SK-N-SH (cell line): ENCODE data around the gene SLC25A25. TPM values are rescaled to one million over a fixed set of nuclear protein-coding genes. Genes with fewer than 3 reads are reported as not detected.

Source experiments
- CTCF ChIA-PET: fragments of 300-600, 350-600 bp; formaldehyde crosslinking; extraction: SDS; loops from one replicate; lab custom pipeline; 2021; lab: Yijun Ruan, JAX
- POLR2A ChIA-PET: fragments of 350-600 bp; sonication (Branson Sonifier 250); formaldehyde crosslinking; extraction: SDS; loops from one replicate; lab custom pipeline; 2020; ENCODE audit warnings: antibody characterized with exemption, inconsistent platforms; lab: Yijun Ruan, JAX
- DNase-seq: peaks from one replicate; pipeline ENCODE4 v3.0.0; 2012
- H2AFZ ChIP-seq: fragments of 200-600 bp; sonication (generic); 2 replicates; pipeline ENCODE4 v1.8.1; 2016; ENCODE audit warnings: antibody characterized with exemption, mild to moderate bottlenecking, low read depth
- H3F3A ChIP-seq: fragments of 200-600 bp; sonication (generic); replicated peaks from 2 replicates; pipeline ENCODE3; 2016; ENCODE audit warnings: antibody characterized with exemption, mild to moderate bottlenecking; ENCODE audit not compliant: insufficient read depth
- H3K27ac ChIP-seq, 2 experiments: fragments of 200-500 bp in 1 of 2; fragments of 200-600 bp in 1 of 2; sonication (Bioruptor generic) in 1 of 2; sonication (generic), shearing (Covaris generic) in 1 of 2; 2 replicates each; pipeline versions ENCODE4 v1.5.1 to v1.6.1; 2014 to 2016; ENCODE audit warnings: low read depth in 2 of 2, inconsistent platforms in 1 of 2, low read length in 1 of 2, mild to moderate bottlenecking in 1 of 2, mixed read lengths in 1 of 2
- H3K27me3 ChIP-seq: fragments of 200-600 bp; sonication (generic), shearing (Covaris generic); 2 replicates; pipeline ENCODE4 v1.6.1; 2016; ENCODE audit warnings: mixed run types; ENCODE audit not compliant: insufficient read depth
- H3K36me3 ChIP-seq, 2 experiments: fragments of 200-500 bp in 1 of 2; fragments of 200-600 bp in 1 of 2; sonication (Bioruptor generic) in 1 of 2; sonication (generic) in 1 of 2; replicated peaks in 1 of 2; 2 replicates each; pipeline versions ENCODE3 to v1.5.1; 2014 to 2016; ENCODE audit warnings: low read length in 1 of 2, mild to moderate bottlenecking in 1 of 2; ENCODE audit not compliant: insufficient read depth in 2 of 2, control insufficient read depth in 1 of 2
- H3K4me1 ChIP-seq, 2 experiments: fragments of 200-500 bp in 1 of 2; fragments of 200-600 bp in 1 of 2; sonication (Bioruptor generic) in 1 of 2; sonication (generic), shearing (Covaris generic) in 1 of 2; 2 replicates each; pipeline versions ENCODE4 v1.5.1 to v1.6.1; 2014 to 2016; ENCODE audit warnings: low read depth in 1 of 2, low read length in 1 of 2, mixed run types in 1 of 2; ENCODE audit not compliant: insufficient read depth in 2 of 2, control insufficient read depth in 1 of 2
- H3K4me2 ChIP-seq: fragments of 200-600 bp; sonication (generic), shearing (Covaris generic); 2 replicates; pipeline ENCODE4 v1.6.1; 2017; ENCODE audit warnings: mixed run types
- H3K4me3 ChIP-seq, 2 experiments: fragments of 200-500 bp in 1 of 2; fragments of 200-600 bp in 1 of 2; sonication (Bioruptor generic) in 1 of 2; sonication (generic), shearing (Covaris generic) in 1 of 2; 2 replicates each; pipeline versions ENCODE4 v1.5.1 to v1.8.1; 2014 to 2016; ENCODE audit warnings: low read depth in 2 of 2, inconsistent platforms in 1 of 2, low read length in 1 of 2, mild to moderate bottlenecking in 1 of 2, mixed read lengths in 1 of 2, moderate library complexity in 1 of 2
- H3K79me2 ChIP-seq: fragments of 200-600 bp; sonication (generic); 2 replicates; pipeline ENCODE4 v1.8.1; 2017; ENCODE audit warnings: mild to moderate bottlenecking; ENCODE audit not compliant: insufficient read depth
- H3K9ac ChIP-seq: fragments of 200-600 bp; sonication (generic); 2 replicates; pipeline ENCODE4 v1.6.1; 2017; ENCODE audit warnings: mixed run types
- H3K9me2 ChIP-seq: fragments of 200-600 bp; sonication (generic); 2 replicates; pipeline ENCODE4 v1.6.1; 2017; ENCODE audit warnings: mixed run types
- H3K9me3 ChIP-seq: fragments of 200-600 bp; sonication (generic); 2 replicates; pipeline ENCODE4 v1.6.1; 2017; ENCODE audit warnings: mixed run types, mild to moderate bottlenecking, moderate library complexity
- H4K20me1 ChIP-seq: fragments of 200-600 bp; sonication (generic); 2 replicates; pipeline ENCODE4 v1.6.1; 2017; ENCODE audit warnings: mild to moderate bottlenecking, mixed run types; ENCODE audit not compliant: insufficient read depth
- CHD2 ChIP-seq: fragments of 150-350 bp; IDR thresholded peaks from 2 replicates; pipeline ENCODE4 v1.6.1; 2018; ENCODE audit warnings: low read length; ENCODE audit not compliant: partially characterized antibody
- EP300 ChIP-seq, 2 experiments: IDR thresholded peaks; 2 replicates each; pipeline versions ENCODE4 v1.4.0 to v1.6.1; 2012; ENCODE audit warnings: borderline replicate concordance in 1 of 2, low read depth in 1 of 2, low read length in 1 of 2
- EZH2phosphoT487 ChIP-seq: fragments of 200-600 bp; sonication (generic); IDR thresholded peaks from 2 replicates; pipeline ENCODE4 v1.6.1; 2017; ENCODE audit warnings: low read depth, mixed run types, mild to moderate bottlenecking, antibody characterized with exemption, moderate library complexity, borderline replicate concordance
- FOSL2 ChIP-seq: IDR thresholded peaks from 2 replicates; pipeline ENCODE4 v1.4.0; 2012; ENCODE audit warnings: low read depth, mild to moderate bottlenecking, moderate library complexity, borderline replicate concordance
- FOXM1 ChIP-seq: IDR thresholded peaks from 2 replicates; pipeline ENCODE4 v1.4.0; 2012; ENCODE audit warnings: low read depth, mild to moderate bottlenecking
- MEF2A ChIP-seq: IDR thresholded peaks from 2 replicates; pipeline ENCODE4 v1.4.0; 2012; ENCODE audit warnings: low read depth, borderline replicate concordance
- NRF1 ChIP-seq: IDR thresholded peaks from 2 replicates; pipeline ENCODE4 v1.6.1; 2012; ENCODE audit warnings: low read depth, mild to moderate bottlenecking, low read length
- RAD21 ChIP-seq: IDR thresholded peaks from 2 replicates; pipeline ENCODE4 v1.6.1; 2012; ENCODE audit warnings: mild to moderate bottlenecking, low read length
- RCOR1 ChIP-seq: fragments of 150-350 bp; IDR thresholded peaks from 2 replicates; pipeline ENCODE4 v1.6.1; 2017; ENCODE audit warnings: antibody characterized with exemption, low read length
- RFX5 ChIP-seq: IDR thresholded peaks from 2 replicates; pipeline ENCODE4 v1.6.1; 2012; ENCODE audit warnings: mild to moderate bottlenecking, improper control_type of control experiment, low read length
- RXRA ChIP-seq: IDR thresholded peaks from 2 replicates; pipeline ENCODE4 v1.4.0; 2012; ENCODE audit warnings: low read depth, mild to moderate bottlenecking, borderline replicate concordance
- SMC3 ChIP-seq: IDR thresholded peaks from 2 replicates; pipeline ENCODE4 v1.6.1; 2012; ENCODE audit warnings: low read depth, low read length, improper control_type of control experiment
- TCF12 ChIP-seq: IDR thresholded peaks from 2 replicates; pipeline ENCODE4 v1.4.0; 2012
- TEAD4 ChIP-seq: IDR thresholded peaks from 2 replicates; pipeline ENCODE4 v1.4.0; 2012; ENCODE audit warnings: mild to moderate bottlenecking, borderline replicate concordance; ENCODE audit not compliant: insufficient read depth
- YY1 ChIP-seq: IDR thresholded peaks from 2 replicates; pipeline ENCODE4 v1.4.0; 2012; ENCODE audit warnings: low read depth, mild to moderate bottlenecking
- WGBS: methylation state at CpG from one replicate; pipeline ENCODE4 v1.1.6; 2017; ENCODE audit warnings: low lambda C conversion rate; 5-methylcytosine and 5-hydroxymethylcytosine counted together
- polyA plus RNA-seq, 3 experiments: library from polyadenylated mRNA; depleted of rRNA; stranded (reverse); fragments of >200 nt; gene quantifications; 2 replicates each; pipeline ENCODE4 v1.2.3, GENCODE V29; 2012
- TF ChIP-seq, protein P1 (sequence below): fragments of 150-350 bp; IDR thresholded peaks from 2 replicates; pipeline ENCODE4 v1.6.1; 2017; ENCODE audit warnings: antibody characterized with exemption, low read length, low read depth, borderline replicate concordance
- TF ChIP-seq, protein P2 (sequence below): IDR thresholded peaks from 2 replicates; pipeline ENCODE4 v1.4.0; 2012; ENCODE audit warnings: low read depth, borderline replicate concordance
- TF ChIP-seq, protein P3 (sequence below): IDR thresholded peaks from 2 replicates; pipeline ENCODE4 v1.6.1; 2012; ENCODE audit warnings: mild to moderate bottlenecking, low read depth, low read length, moderate library complexity
- TF ChIP-seq, protein P4 (sequence below): IDR thresholded peaks from 2 replicates; pipeline ENCODE4; 2012
- TF ChIP-seq, protein P5 (sequence below): IDR thresholded peaks from 2 replicates; pipeline ENCODE4 v1.4.0; 2012; ENCODE audit warnings: low read depth

The SLC25A25 gene
- polyA plus RNA-seq, 1 of the 3 experiments (the other 2 are of a cell fraction) = 12.1 TPM

DNA sequence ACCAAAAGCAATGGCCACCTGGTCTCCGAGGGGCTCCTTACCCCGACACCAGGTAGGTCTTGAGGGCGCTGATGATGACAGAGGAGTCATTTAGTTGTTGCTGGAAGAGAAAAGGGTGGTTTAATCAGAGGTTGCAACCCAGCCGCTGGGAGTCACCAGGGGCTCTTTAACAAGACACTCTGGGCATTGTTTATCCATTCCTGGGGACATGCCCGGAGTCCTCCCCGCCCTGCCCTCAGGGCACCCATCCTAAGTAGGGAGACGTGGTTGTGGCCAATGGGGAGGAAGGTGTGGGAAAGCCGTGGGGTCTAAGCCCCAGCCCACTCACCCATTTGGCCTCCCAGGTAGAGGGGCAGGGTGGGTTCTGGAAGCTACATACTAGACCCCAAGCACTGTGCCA, 56.4 kb downstream of the SLC25A25 start:
- Histone ChIP-seq H3K9ac (no peak overlapping the region), H3K9me2 (no peaks in the 10 kb centered on the region), H3K9me3 (no peaks in the 10 kb centered on the region), H3K4me1 (peaks cover 0 to 22% of the 10 kb centered on the region in 2 experiments; a peak in 1 of 4 replicates), H3K27me3 (no peaks in the 10 kb centered on the region), H3K4me3 (no peak overlapping the region), H3K4me2 (no peak overlapping the region), H4K20me1 (peaks cover 14% of the 10 kb centered on the region; the same call in 1 of the 2 replicates), H3F3A (no peaks in the 10 kb centered on the region), H3K36me3 (peaks cover 0 to 26% of the 10 kb centered on the region in 2 experiments), H3K27ac (no peak overlapping the region), H2AFZ (no peak overlapping the region), H3K79me2 (peaks cover 21% of the 10 kb centered on the region)
- no peak for TF ChIP-seq TCF12
- TF ChIP-seq NRF1 = no peak
- no peak for TF ChIP-seq RFX5
- TF ChIP-seq FOSL2 = no peak
- TF ChIP-seq RAD21 = no peak
- TF ChIP-seq SMC3 = no peak
- TF ChIP-seq TEAD4 = no peak
- TF ChIP-seq, protein P1, sequence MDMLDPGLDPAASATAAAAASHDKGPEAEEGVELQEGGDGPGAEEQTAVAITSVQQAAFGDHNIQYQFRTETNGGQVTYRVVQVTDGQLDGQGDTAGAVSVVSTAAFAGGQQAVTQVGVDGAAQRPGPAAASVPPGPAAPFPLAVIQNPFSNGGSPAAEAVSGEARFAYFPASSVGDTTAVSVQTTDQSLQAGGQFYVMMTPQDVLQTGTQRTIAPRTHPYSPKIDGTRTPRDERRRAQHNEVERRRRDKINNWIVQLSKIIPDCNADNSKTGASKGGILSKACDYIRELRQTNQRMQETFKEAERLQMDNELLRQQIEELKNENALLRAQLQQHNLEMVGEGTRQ = no peak
- TF ChIP-seq EZH2phosphoT487 = no peak
- no peak for TF ChIP-seq YY1
- TF ChIP-seq, protein P2, sequence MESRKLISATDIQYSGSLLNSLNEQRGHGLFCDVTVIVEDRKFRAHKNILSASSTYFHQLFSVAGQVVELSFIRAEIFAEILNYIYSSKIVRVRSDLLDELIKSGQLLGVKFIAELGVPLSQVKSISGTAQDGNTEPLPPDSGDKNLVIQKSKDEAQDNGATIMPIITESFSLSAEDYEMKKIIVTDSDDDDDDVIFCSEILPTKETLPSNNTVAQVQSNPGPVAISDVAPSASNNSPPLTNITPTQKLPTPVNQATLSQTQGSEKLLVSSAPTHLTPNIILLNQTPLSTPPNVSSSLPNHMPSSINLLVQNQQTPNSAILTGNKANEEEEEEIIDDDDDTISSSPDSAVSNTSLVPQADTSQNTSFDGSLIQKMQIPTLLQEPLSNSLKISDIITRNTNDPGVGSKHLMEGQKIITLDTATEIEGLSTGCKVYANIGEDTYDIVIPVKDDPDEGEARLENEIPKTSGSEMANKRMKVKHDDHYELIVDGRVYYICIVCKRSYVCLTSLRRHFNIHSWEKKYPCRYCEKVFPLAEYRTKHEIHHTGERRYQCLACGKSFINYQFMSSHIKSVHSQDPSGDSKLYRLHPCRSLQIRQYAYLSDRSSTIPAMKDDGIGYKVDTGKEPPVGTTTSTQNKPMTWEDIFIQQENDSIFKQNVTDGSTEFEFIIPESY = no peak
- no peak for TF ChIP-seq EP300 (IDR thresholded peaks at IDR 0.05; ENCODE audit: borderline replicate concordance in 1 of 2, low read depth in 1 of 2, low read length in 1 of 2)
- no peak for TF ChIP-seq FOXM1
- TF ChIP-seq, protein P3, sequence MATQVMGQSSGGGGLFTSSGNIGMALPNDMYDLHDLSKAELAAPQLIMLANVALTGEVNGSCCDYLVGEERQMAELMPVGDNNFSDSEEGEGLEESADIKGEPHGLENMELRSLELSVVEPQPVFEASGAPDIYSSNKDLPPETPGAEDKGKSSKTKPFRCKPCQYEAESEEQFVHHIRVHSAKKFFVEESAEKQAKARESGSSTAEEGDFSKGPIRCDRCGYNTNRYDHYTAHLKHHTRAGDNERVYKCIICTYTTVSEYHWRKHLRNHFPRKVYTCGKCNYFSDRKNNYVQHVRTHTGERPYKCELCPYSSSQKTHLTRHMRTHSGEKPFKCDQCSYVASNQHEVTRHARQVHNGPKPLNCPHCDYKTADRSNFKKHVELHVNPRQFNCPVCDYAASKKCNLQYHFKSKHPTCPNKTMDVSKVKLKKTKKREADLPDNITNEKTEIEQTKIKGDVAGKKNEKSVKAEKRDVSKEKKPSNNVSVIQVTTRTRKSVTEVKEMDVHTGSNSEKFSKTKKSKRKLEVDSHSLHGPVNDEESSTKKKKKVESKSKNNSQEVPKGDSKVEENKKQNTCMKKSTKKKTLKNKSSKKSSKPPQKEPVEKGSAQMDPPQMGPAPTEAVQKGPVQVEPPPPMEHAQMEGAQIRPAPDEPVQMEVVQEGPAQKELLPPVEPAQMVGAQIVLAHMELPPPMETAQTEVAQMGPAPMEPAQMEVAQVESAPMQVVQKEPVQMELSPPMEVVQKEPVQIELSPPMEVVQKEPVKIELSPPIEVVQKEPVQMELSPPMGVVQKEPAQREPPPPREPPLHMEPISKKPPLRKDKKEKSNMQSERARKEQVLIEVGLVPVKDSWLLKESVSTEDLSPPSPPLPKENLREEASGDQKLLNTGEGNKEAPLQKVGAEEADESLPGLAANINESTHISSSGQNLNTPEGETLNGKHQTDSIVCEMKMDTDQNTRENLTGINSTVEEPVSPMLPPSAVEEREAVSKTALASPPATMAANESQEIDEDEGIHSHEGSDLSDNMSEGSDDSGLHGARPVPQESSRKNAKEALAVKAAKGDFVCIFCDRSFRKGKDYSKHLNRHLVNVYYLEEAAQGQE = no peak
- no peak for TF ChIP-seq RCOR1
- TF ChIP-seq MEF2A = no peak
- TF ChIP-seq, protein P4, sequence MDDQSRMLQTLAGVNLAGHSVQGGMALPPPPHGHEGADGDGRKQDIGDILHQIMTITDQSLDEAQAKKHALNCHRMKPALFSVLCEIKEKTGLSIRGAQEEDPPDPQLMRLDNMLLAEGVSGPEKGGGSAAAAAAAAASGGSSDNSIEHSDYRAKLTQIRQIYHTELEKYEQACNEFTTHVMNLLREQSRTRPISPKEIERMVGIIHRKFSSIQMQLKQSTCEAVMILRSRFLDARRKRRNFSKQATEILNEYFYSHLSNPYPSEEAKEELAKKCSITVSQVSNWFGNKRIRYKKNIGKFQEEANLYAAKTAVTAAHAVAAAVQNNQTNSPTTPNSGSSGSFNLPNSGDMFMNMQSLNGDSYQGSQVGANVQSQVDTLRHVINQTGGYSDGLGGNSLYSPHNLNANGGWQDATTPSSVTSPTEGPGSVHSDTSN = no peak
- no peak for TF ChIP-seq CHD2
- TF ChIP-seq, protein P5, sequence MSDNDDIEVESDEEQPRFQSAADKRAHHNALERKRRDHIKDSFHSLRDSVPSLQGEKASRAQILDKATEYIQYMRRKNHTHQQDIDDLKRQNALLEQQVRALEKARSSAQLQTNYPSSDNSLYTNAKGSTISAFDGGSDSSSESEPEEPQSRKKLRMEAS = no peak
- no peak for TF ChIP-seq RXRA
- POLR2A ChIA-PET = no interaction called here
- WGBS = 83% methylated on average over 8 of the region's 8 CpGs
- CTCF ChIA-PET = interaction anchor here (0.7 to 6.3 kb wide), 13 partner anchors 8 to 187 kb away, joined by 3 to 82 read pairs (median 3); partner anchors contain the start of gene DPM2
- DNase-seq = no peak
